Activated CD4-positive, alpha-beta T cell treated with anti-CD3 and anti-CD28 coated beads, Interleukin-2, amount 10 ng/mL, durations not matched to agents 24 days and 14 days (primary cell): Measurements from ENCODE around the gene PAK5. TPM values are rescaled to one million over a fixed set of nuclear protein-coding genes. Genes with fewer than 3 reads are reported as not detected.

Source experiments
- DNase-seq: peaks from one replicate; pipeline ENCODE4 v3.0.0; 2022
- H3K27ac Mint-ChIP-seq: one replicate; pipeline ENCODE4 v1.8.0; 2022; ENCODE audit warnings: mild to moderate bottlenecking, mixed read lengths
- H3K27me3 Mint-ChIP-seq: one replicate; pipeline ENCODE4 v1.8.0; 2022; ENCODE audit warnings: mixed read lengths
- H3K36me3 Mint-ChIP-seq: one replicate; pipeline ENCODE4 v1.8.0; 2022; ENCODE audit warnings: low read depth, mild to moderate bottlenecking, mixed read lengths
- H3K4me1 Mint-ChIP-seq: one replicate; pipeline ENCODE4 v1.8.0; 2021; ENCODE audit warnings: mixed read lengths
- H3K4me3 Mint-ChIP-seq: one replicate; pipeline ENCODE4 v1.8.0; 2022; ENCODE audit warnings: mild to moderate bottlenecking, moderate library complexity, mixed read lengths
- H3K9me3 Mint-ChIP-seq: one replicate; pipeline ENCODE4 v1.8.0; 2021; ENCODE audit warnings: mixed read lengths
- intact Hi-C: fragments of 100-400 bp; cut with micrococcal nuclease; formaldehyde crosslinking; loops from one replicate; pipeline ENCODE4 v1.15.1; 2023
- total RNA-seq: library from RNA; stranded (reverse); gene quantifications from 2 replicates; pipeline ENCODE4 v1.2.3, GENCODE V29; 2022

Gene PAK5
- total RNA-seq, 1 donor from 2014 or later = not detected

- H3K36me3 Mint-ChIP-seq = no peaks in the 10 kb centered on the region
- DNase-seq = no peak
- no peak overlapping the region for H3K4me3 Mint-ChIP-seq
- H3K27ac Mint-ChIP-seq = no peak overlapping the region
- H3K4me1 Mint-ChIP-seq = no peaks in the 10 kb centered on the region
- H3K9me3 Mint-ChIP-seq = no peaks in the 10 kb centered on the region
- no peaks in the 10 kb centered on the region for H3K27me3 Mint-ChIP-seq
- intact Hi-C loops = no loop called here
Observed at GRCh38 chr20:9583151-9583550, 255.7 kb downstream of the PAK5 start.

DNA sequence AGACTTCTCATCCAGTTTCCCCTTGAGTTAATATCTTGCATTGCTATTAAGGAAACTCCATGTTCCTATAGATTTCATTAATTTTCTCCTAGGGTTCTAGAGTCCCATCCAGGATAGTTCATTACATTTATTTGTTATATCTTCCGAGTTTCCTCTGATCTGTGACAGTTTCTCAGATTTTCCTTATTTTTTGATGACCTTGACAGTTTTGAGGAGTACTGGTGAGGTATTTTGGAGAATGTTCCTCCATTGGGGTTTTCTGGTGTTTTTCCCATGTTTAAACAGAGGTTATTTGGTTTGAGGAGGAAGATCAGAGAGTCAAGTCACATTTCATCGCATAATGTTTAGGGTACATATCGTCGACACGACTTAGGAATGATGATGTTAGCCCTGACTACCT lies 256.7 kb downstream of the PAK5 start:
- intact Hi-C loops = no loop called here
- no peak overlapping the region for H3K4me3 Mint-ChIP-seq
- no peaks in the 10 kb centered on the region for H3K9me3 Mint-ChIP-seq
- no peaks in the 10 kb centered on the region for H3K36me3 Mint-ChIP-seq
- no peaks in the 10 kb centered on the region for H3K4me1 Mint-ChIP-seq
- H3K27ac Mint-ChIP-seq = no peak overlapping the region
- DNase-seq = no peak
- no peaks in the 10 kb centered on the region for H3K27me3 Mint-ChIP-seq

DNA sequence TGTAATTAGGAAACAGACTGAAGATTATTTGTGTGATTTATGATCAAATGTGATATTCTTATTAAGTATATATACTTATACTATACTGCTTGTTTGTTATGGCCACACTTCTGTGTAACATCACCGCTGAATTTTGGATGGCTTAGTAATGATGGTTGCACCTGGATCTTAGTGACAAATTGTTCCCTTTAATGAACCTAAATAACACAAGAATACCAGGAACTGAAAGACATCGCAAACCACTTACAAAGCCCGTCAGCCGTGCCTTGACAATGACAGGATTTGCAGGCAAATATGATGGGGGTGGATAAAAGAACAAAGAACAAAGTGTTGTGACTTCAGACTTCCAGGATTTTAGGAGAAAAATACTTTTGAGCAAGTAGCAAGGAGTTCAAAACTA lies 257.4 kb downstream of the PAK5 start:
- Mint-ChIP-seq H3K9me3 (no peaks in the 10 kb centered on the region), H3K36me3 (no peaks in the 10 kb centered on the region), H3K4me3 (no peak overlapping the region), H3K4me1 (no peaks in the 10 kb centered on the region), H3K27me3 (no peaks in the 10 kb centered on the region), H3K27ac (no peak overlapping the region)
- no peak for DNase-seq
- intact Hi-C loops = no loop called here

DNA sequence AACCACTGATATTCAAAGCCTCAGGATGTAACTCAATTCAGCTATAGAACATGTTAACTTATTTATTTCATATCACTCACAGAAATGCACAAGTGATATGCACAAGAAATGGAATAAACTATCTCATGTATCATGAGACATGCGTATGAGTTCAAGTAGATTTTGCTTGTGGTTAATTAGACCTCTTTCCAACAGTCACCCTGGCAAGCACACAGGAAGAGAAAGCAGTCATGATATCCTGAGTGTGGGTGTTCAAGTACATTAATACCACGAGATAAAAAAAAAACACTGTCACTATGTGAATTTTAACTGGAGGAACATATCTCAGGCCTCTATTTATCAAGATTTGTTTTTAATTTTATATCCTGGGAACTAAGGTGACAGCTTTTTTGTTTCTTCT lies 260.3 kb downstream of the PAK5 start:
- no peaks in the 10 kb centered on the region for H3K9me3 Mint-ChIP-seq
- H3K27me3 Mint-ChIP-seq = no peaks in the 10 kb centered on the region
- H3K27ac Mint-ChIP-seq = no peak overlapping the region
- no peak for DNase-seq
- H3K4me3 Mint-ChIP-seq = no peak overlapping the region
- intact Hi-C loops = no loop called here
- H3K36me3 Mint-ChIP-seq = no peaks in the 10 kb centered on the region
- no peaks in the 10 kb centered on the region for H3K4me1 Mint-ChIP-seq

DNA sequence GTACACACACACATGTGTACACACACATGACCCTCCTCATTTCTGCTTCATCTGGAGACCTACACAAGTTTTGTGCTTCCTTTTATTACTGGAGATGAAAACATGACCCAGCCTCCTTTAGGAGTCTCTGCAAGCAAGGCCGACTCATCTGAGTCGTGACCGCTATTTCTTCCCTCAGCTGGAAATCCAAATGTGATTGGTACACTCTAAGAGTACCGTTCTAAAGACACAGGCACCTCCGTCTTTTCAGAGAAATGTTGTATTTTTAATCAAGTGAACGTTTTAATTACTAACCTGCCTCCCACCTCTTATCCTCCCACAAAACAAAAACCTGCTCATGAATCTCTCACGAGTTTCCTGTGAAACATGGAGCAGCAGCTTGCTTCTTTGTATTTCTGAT lies 261.5 kb downstream of the PAK5 start:
- intact Hi-C loops = no loop called here
- Mint-ChIP-seq H3K4me3 (no peak overlapping the region), H3K9me3 (no peaks in the 10 kb centered on the region), H3K36me3 (no peaks in the 10 kb centered on the region), H3K4me1 (no peaks in the 10 kb centered on the region), H3K27me3 (no peaks in the 10 kb centered on the region), H3K27ac (no peak overlapping the region)
- DNase-seq = no peak

DNA sequence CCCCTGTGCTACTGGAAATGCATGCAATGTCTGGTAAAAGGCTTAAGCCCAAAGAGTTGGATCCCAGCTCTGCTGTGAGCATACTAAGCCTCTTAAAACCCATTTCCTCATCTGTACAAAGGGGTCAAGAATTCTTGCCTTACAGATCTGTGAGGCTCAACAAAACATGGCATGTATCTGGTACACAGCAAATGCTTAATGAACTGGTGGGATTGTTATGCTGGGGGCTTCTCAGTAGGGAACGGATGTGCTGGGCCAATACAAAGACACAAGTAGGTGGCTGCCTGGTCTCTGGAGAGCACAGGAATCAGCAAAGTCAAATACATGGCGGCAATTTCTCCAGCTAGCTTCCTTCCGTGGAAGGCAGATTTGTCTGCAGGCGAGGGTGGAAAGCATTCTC lies 262.2 kb downstream of the PAK5 start:
- Mint-ChIP-seq H3K27ac (no peak overlapping the region), H3K9me3 (no peaks in the 10 kb centered on the region), H3K36me3 (no peaks in the 10 kb centered on the region), H3K4me1 (no peaks in the 10 kb centered on the region), H3K4me3 (no peak overlapping the region), H3K27me3 (no peaks in the 10 kb centered on the region)
- intact Hi-C loops = no loop called here
- DNase-seq = no peak

GRCh38 chr20:9575836-9576235 lies 263.0 kb downstream of the PAK5 start:
- H3K9me3 Mint-ChIP-seq = no peaks in the 10 kb centered on the region
- no peaks in the 10 kb centered on the region for H3K4me1 Mint-ChIP-seq
- H3K36me3 Mint-ChIP-seq = no peaks in the 10 kb centered on the region
- H3K4me3 Mint-ChIP-seq = no peak overlapping the region
- no peaks in the 10 kb centered on the region for H3K27me3 Mint-ChIP-seq
- intact Hi-C loops = no loop called here
- DNase-seq = no peak
- H3K27ac Mint-ChIP-seq = no peak overlapping the region

DNA sequence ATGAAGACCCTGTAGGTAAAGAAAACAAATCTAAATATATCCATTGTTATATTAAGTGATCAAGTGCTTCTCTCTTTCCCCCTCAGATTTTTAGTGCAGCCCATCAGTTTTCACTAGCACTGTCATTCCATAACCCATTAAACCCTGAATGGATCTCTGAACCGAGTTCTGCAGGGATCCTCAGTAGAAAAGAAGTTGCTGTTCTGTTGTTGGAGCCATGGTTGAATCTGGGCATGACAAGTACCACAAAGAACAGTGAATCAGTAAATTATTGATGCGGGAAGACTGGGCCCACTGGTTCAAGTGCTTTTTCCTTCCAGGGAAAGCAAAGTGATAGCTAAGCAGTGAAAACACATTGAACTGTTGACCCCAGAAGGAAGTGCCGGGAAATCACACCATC lies 264.1 kb downstream of the PAK5 start:
- H3K9me3 Mint-ChIP-seq = no peaks in the 10 kb centered on the region
- intact Hi-C loops = no loop called here
- H3K27me3 Mint-ChIP-seq = no peaks in the 10 kb centered on the region
- H3K27ac Mint-ChIP-seq = no peak overlapping the region
- no peak for DNase-seq
- no peak overlapping the region for H3K4me3 Mint-ChIP-seq
- H3K36me3 Mint-ChIP-seq = no peaks in the 10 kb centered on the region
- H3K4me1 Mint-ChIP-seq = no peaks in the 10 kb centered on the region

DNA sequence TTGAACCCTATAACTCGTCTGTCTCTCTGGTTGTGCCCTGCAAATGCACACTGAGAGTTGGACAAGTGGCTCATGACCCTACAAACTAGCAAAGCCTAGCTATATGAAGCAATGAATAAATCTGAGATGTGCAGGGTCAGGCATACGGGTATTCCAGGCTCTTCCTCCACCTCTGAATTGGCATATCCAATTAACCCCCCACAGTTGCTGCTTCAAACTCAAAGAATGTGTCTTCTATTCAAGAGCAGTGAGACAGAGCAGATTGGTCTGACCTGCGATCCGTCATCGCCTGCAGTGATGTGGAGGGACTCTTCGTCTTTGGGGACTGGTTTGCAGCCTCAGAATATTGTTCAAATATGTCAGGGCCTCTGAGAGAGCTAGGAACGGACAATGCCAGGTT lies 264.7 kb downstream of the PAK5 start:
- H3K27me3 Mint-ChIP-seq = no peaks in the 10 kb centered on the region
- no peak overlapping the region for H3K27ac Mint-ChIP-seq
- H3K9me3 Mint-ChIP-seq = no peaks in the 10 kb centered on the region
- H3K4me3 Mint-ChIP-seq = no peak overlapping the region
- no peaks in the 10 kb centered on the region for H3K36me3 Mint-ChIP-seq
- intact Hi-C loops = no loop called here
- DNase-seq = no peak
- no peaks in the 10 kb centered on the region for H3K4me1 Mint-ChIP-seq

- Mint-ChIP-seq H3K36me3 (no peaks in the 10 kb centered on the region), H3K27ac (no peak overlapping the region), H3K4me1 (no peaks in the 10 kb centered on the region), H3K27me3 (no peaks in the 10 kb centered on the region), H3K9me3 (no peaks in the 10 kb centered on the region), H3K4me3 (no peak overlapping the region)
- intact Hi-C loops = no loop called here
- DNase-seq = no peak
Observed at GRCh38 chr20:9573335-9574151, 265.3 kb downstream of the PAK5 start.

DNA sequence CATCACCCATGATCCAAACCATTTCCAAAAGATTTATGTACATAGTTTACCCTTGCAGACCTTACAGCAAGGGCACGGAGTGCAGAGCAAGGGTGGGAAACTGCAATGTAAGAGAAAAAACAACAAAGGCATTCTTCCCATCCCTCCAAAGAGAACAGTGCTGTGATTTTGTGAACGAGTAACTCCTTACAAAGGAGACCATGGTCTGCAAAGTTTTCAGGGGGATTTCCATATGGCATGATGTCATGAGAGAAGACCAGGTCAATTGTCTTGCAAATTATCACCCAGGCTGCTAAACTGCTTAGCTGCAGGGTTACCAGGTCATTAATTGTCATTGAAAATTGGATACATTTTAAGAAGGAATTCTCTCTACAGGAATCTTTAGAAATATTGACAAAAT lies 266.2 kb downstream of the PAK5 start:
- H3K36me3 Mint-ChIP-seq = no peaks in the 10 kb centered on the region
- DNase-seq = no peak
- no peak overlapping the region for H3K27ac Mint-ChIP-seq
- no peaks in the 10 kb centered on the region for H3K9me3 Mint-ChIP-seq
- intact Hi-C loops = no loop called here
- H3K27me3 Mint-ChIP-seq = no peaks in the 10 kb centered on the region
- H3K4me3 Mint-ChIP-seq = no peak overlapping the region
- H3K4me1 Mint-ChIP-seq = no peaks in the 10 kb centered on the region

DNA sequence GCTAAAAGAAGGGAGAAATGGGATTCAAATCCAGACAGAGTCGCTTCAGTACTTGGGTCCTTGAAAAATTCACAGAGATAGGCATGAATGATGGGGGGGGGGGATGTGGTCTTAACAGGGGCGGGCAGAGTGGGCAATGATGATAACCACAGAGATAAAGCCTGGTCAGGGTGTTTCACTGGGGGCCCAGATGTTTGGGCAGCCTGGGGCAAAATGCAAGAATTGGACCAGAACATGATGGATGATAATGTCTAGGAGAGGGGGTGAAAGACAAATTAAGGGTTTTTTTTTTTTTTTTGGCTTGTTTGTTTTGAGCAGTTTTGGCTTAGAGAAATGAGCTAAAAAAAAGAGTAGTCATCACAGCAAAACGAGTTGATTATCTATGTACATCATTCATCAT lies 267.1 kb downstream of the PAK5 start:
- intact Hi-C loops = no loop called here
- Mint-ChIP-seq H3K4me3 (no peak overlapping the region), H3K36me3 (no peaks in the 10 kb centered on the region), H3K9me3 (no peaks in the 10 kb centered on the region), H3K4me1 (no peaks in the 10 kb centered on the region), H3K27me3 (no peaks in the 10 kb centered on the region), H3K27ac (no peak overlapping the region)
- no peak for DNase-seq

DNA sequence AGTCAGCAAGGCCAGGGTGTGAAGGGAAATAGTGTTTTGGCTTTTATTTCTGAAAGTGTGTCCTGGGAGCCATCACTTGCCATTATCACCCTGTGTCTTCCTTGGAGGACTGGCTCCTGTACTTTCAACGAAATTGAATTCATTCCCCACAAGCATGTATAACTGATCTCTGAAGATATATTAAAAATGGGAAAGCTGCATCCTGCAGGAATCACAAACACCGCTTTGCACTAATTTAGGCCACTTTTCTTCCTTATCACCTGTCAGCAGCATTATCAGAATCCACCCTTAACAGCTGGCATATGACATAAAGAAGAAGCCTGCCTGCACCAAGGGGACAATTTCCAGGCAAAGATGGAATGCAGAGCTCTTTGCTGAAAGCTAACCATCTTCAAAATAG lies 268.3 kb downstream of the PAK5 start:
- no peaks in the 10 kb centered on the region for H3K4me1 Mint-ChIP-seq
- no peaks in the 10 kb centered on the region for H3K27me3 Mint-ChIP-seq
- H3K4me3 Mint-ChIP-seq = no peak overlapping the region
- no peaks in the 10 kb centered on the region for H3K36me3 Mint-ChIP-seq
- no peak overlapping the region for H3K27ac Mint-ChIP-seq
- DNase-seq = no peak
- H3K9me3 Mint-ChIP-seq = no peaks in the 10 kb centered on the region
- intact Hi-C loops = no loop called here

GRCh38 chr20:9566977-9567376 lies 271.9 kb downstream of the PAK5 start:
- Mint-ChIP-seq H3K4me1 (no peaks in the 10 kb centered on the region), H3K9me3 (no peaks in the 10 kb centered on the region), H3K27me3 (no peaks in the 10 kb centered on the region), H3K36me3 (no peaks in the 10 kb centered on the region), H3K4me3 (no peak overlapping the region), H3K27ac (no peak overlapping the region)
- intact Hi-C loops = no loop called here
- no peak for DNase-seq

GRCh38 chr20:9565910-9566550 lies 272.8 kb downstream of the PAK5 start:
- no peaks in the 10 kb centered on the region for H3K9me3 Mint-ChIP-seq
- H3K27me3 Mint-ChIP-seq = no peaks in the 10 kb centered on the region
- no peak overlapping the region for H3K4me3 Mint-ChIP-seq
- no peak overlapping the region for H3K27ac Mint-ChIP-seq
- DNase-seq = no peak
- intact Hi-C loops = no loop called here
- H3K36me3 Mint-ChIP-seq = no peaks in the 10 kb centered on the region
- H3K4me1 Mint-ChIP-seq = no peaks in the 10 kb centered on the region
